DOHH2 (cell line): ENCODE results near the gene MAZ.

Source experiments
- H3F3A ChIP-seq: fragments of 200-600 bp; sonication (generic), shearing (Covaris generic); 2 replicates; pipeline ENCODE4 v1.6.0; 2016; ENCODE audit warnings: antibody characterized with exemption, mild to moderate bottlenecking; ENCODE audit not compliant: control insufficient read depth, insufficient read depth
- H3K27ac ChIP-seq: fragments of 200-600 bp; sonication (generic); 2 replicates; pipeline ENCODE4 v1.5.1; 2014; ENCODE audit warnings: low read depth, mild to moderate bottlenecking, low read length, moderate library complexity
- H3K27me3 ChIP-seq: fragments of 200-600 bp; sonication (generic); 2 replicates; pipeline ENCODE4 v1.6.1; 2014; ENCODE audit warnings: mild to moderate bottlenecking, low read length, mixed read lengths; ENCODE audit not compliant: control insufficient read depth
- H3K36me3 ChIP-seq: fragments of 200-600 bp; sonication (generic); 2 replicates; pipeline ENCODE4 v1.6.1; 2014; ENCODE audit warnings: mild to moderate bottlenecking, low read length, moderate library complexity, mixed read lengths; ENCODE audit not compliant: control insufficient read depth
- H3K4me1 ChIP-seq: fragments of 200-600 bp; sonication (generic); 2 replicates; pipeline ENCODE4 v1.6.1; 2014; ENCODE audit warnings: mild to moderate bottlenecking, low read length, mixed read lengths; ENCODE audit not compliant: control insufficient read depth
- H3K4me2 ChIP-seq: fragments of 200-600 bp; sonication (generic); 2 replicates; pipeline ENCODE4 v1.6.0; 2014; ENCODE audit warnings: mild to moderate bottlenecking, low read length, moderate library complexity
- H3K4me3 ChIP-seq: fragments of 200-600 bp; sonication (generic); 2 replicates; pipeline ENCODE4 v1.5.1; 2014; ENCODE audit warnings: mild to moderate bottlenecking, low read length, mixed read lengths
- H3K79me2 ChIP-seq: fragments of 200-600 bp; sonication (generic); 2 replicates; pipeline ENCODE4 v1.6.1; 2014; ENCODE audit warnings: mild to moderate bottlenecking, low read length, mixed read lengths; ENCODE audit not compliant: control insufficient read depth
- H3K9me2 ChIP-seq: fragments of 200-600 bp; sonication (generic); replicated peaks from 2 replicates; pipeline ENCODE4 v1.6.1; 2014; ENCODE audit warnings: mild to moderate bottlenecking, low read length, mixed read lengths; ENCODE audit not compliant: control insufficient read depth
- H3K9me3 ChIP-seq: fragments of 200-600 bp; sonication (generic); 2 replicates; pipeline ENCODE4 v1.6.1; 2014; ENCODE audit warnings: antibody characterized with exemption, low read length, mixed read lengths; ENCODE audit not compliant: control insufficient read depth, insufficient read depth
- H4K20me1 ChIP-seq: fragments of 200-600 bp; sonication (generic); 2 replicates; pipeline ENCODE4 v1.6.0; 2014; ENCODE audit warnings: low read depth, mild to moderate bottlenecking, antibody characterized with exemption, low read length, moderate library complexity; ENCODE audit not compliant: control insufficient read depth, insufficient read depth
- EZH2phosphoT487 ChIP-seq: fragments of 200-600 bp; sonication (generic); IDR thresholded peaks from 2 replicates; pipeline ENCODE4 v1.6.1; 2017; ENCODE audit warnings: borderline replicate concordance, mild to moderate bottlenecking, antibody characterized with exemption, low read length, moderate library complexity, mixed read lengths
- TF ChIP-seq, protein P1 (sequence below): fragments of 200-600 bp; sonication (generic); IDR thresholded peaks from one replicate; pipeline ENCODE4 v1.5.1; 2014; ENCODE audit warnings: antibody characterized with exemption, mild to moderate bottlenecking, low read depth, low read length; ENCODE audit not compliant: poor library complexity, severe bottlenecking

The MAZ gene

DNA sequence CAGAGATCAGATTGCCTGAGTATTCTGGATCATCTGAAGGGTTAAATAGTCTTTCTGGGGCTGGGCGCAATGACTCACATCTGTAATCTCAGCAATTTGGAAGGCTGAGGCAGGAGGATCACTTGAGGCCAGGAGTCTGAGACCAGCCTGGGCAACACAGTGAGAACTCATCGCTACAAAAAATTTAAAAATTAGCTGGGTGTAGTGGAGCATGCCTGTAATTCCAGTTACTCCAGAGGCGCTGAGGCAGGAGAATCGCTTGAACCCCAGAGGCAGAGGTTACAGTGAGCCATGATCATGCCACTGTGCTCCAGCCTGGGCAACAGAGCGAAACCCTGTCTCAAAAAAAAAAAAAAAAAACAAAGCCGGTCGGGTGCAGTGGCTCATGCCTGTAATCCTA lies 29.6 kb downstream of the MAZ start:
- no peak overlapping the region for H3K27ac ChIP-seq
- H3K36me3 ChIP-seq, result no peaks in the 10 kb centered on the region
- no peaks in the 10 kb centered on the region for H3K79me2 ChIP-seq
- H3K4me3 ChIP-seq, result no peak overlapping the region
- no peak overlapping the region for H3K4me2 ChIP-seq
- no peak for TF ChIP-seq EZH2phosphoT487
- TF ChIP-seq, protein P1, sequence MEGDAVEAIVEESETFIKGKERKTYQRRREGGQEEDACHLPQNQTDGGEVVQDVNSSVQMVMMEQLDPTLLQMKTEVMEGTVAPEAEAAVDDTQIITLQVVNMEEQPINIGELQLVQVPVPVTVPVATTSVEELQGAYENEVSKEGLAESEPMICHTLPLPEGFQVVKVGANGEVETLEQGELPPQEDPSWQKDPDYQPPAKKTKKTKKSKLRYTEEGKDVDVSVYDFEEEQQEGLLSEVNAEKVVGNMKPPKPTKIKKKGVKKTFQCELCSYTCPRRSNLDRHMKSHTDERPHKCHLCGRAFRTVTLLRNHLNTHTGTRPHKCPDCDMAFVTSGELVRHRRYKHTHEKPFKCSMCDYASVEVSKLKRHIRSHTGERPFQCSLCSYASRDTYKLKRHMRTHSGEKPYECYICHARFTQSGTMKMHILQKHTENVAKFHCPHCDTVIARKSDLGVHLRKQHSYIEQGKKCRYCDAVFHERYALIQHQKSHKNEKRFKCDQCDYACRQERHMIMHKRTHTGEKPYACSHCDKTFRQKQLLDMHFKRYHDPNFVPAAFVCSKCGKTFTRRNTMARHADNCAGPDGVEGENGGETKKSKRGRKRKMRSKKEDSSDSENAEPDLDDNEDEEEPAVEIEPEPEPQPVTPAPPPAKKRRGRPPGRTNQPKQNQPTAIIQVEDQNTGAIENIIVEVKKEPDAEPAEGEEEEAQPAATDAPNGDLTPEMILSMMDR, result no peak
- no peaks in the 10 kb centered on the region for H3K9me2 ChIP-seq
- H3F3A ChIP-seq, result no peaks in the 10 kb centered on the region
- H4K20me1 ChIP-seq, result no peaks in the 10 kb centered on the region
- H3K9me3 ChIP-seq, result no peaks in the 10 kb centered on the region
- no peaks in the 10 kb centered on the region for H3K27me3 ChIP-seq
- no peaks in the 10 kb centered on the region for H3K4me1 ChIP-seq

- H3K4me2 ChIP-seq, result no peak overlapping the region
- H3K27ac ChIP-seq, result no peak overlapping the region
- no peaks in the 10 kb centered on the region for H3K27me3 ChIP-seq
- no peaks in the 10 kb centered on the region for H3K79me2 ChIP-seq
- H4K20me1 ChIP-seq, result no peaks in the 10 kb centered on the region
- no peaks in the 10 kb centered on the region for H3F3A ChIP-seq
- H3K4me1 ChIP-seq, result no peaks in the 10 kb centered on the region
- no peaks in the 10 kb centered on the region for H3K9me3 ChIP-seq
- H3K4me3 ChIP-seq, result no peak overlapping the region
- TF ChIP-seq, protein P1, result no peak
- TF ChIP-seq EZH2phosphoT487, result no peak
- no peaks in the 10 kb centered on the region for H3K36me3 ChIP-seq
- H3K9me2 ChIP-seq, result no peaks in the 10 kb centered on the region
Measured at GRCh38 chr16:29836623-29837022, 30.3 kb downstream of the MAZ start.

DNA sequence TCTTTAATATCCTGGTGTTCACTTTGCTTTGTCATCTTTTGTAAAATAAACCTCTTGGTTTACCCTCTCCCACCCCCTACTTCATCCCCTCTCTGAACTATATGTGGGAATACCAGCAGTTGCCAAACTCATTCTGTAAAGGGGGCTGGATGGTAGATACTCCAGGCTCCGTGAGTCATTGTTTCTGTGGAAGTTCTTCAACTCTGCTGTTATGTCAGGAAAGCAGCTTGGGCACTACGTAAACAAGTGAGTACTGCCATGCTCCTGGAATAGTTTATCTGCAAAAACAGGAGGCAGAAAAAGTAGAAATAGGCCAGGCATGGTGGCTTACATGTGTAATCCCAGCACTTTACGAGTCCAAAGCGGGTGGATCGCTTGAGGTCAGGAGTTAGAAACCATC lies 31.5 kb downstream of the MAZ start:
- H3K9me3 ChIP-seq, result no peaks in the 10 kb centered on the region
- H3K4me1 ChIP-seq, result no peaks in the 10 kb centered on the region
- no peaks in the 10 kb centered on the region for H3K9me2 ChIP-seq
- TF ChIP-seq, protein P1, result no peak
- no peak for TF ChIP-seq EZH2phosphoT487
- H4K20me1 ChIP-seq, result no peaks in the 10 kb centered on the region
- H3K27me3 ChIP-seq, result no peaks in the 10 kb centered on the region
- no peaks in the 10 kb centered on the region for H3K36me3 ChIP-seq
- H3F3A ChIP-seq, result no peaks in the 10 kb centered on the region
- H3K79me2 ChIP-seq, result no peaks in the 10 kb centered on the region
- H3K27ac ChIP-seq, result no peak overlapping the region
- no peak overlapping the region for H3K4me2 ChIP-seq
- no peak overlapping the region for H3K4me3 ChIP-seq

DNA sequence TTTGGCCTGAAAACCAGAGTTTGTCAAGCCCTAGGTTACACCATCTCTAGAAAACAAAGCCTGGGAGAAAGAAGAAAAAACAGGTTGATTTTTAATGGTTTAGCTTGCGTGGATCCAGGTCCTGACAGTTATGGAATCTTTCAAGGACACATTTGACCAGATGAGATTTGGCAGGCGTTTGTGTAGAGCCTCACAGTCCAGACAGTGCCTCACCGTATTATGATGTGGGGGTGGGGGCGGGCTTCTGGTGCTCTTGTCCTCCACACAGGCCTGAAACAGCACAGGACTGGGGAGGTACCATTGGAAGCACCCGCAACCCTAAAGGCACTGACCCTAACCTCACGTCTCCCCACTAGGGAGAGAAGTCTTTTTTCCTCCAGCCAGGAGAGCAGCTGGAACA lies 33.5 kb downstream of the MAZ start:
- Histone ChIP-seq H3K36me3 (no peaks in the 10 kb centered on the region), H3K79me2 (no peaks in the 10 kb centered on the region), H3F3A (no peaks in the 10 kb centered on the region), H3K4me1 (no peaks in the 10 kb centered on the region), H3K27ac (no peak overlapping the region), H3K4me2 (no peak overlapping the region), H3K9me3 (no peaks in the 10 kb centered on the region), H4K20me1 (no peaks in the 10 kb centered on the region), H3K4me3 (no peak overlapping the region), H3K27me3 (no peaks in the 10 kb centered on the region), H3K9me2 (no peaks in the 10 kb centered on the region)
- no peak for TF ChIP-seq EZH2phosphoT487
- TF ChIP-seq, protein P1, result no peak
